Caco-2 (cell line): ENCODE results near the gene TMEM209. TPM values are rescaled to one million over a fixed set of nuclear protein-coding genes. Genes with fewer than 3 reads are reported as not detected.

ENCODE experiments used
- BruUV-seq: library from RNA; stranded (reverse); fragments of 400-500 nt; replicated peaks from 2 replicates; lab custom pipeline; 2021; lab: Mats Ljungman, UMichigan
- CTCF ChIA-PET: fragments of 300-600 bp; sonication (Branson Sonifier 250); formaldehyde crosslinking; loops from one replicate; lab custom pipeline; 2022; ENCODE audit warnings: antibody characterized with exemption; lab: Charles Lee
- POLR2A ChIA-PET: fragments of 300-600 bp; sonication (Branson Sonifier 250); formaldehyde crosslinking; loops from one replicate; lab custom pipeline; 2022; ENCODE audit warnings: antibody characterized with exemption; lab: Charles Lee
- DNase-seq, 2 experiments: peaks; one replicate each; pipeline versions ENCODE4 v3.0.0 to v3.0.0-alpha.2; 2020 to 2022
- H3K27me3 ChIP-seq: replicated peaks from 2 replicates; pipeline ENCODE4 v1.6.0; 2011; ENCODE audit warnings: low read length; ENCODE audit not compliant: control insufficient read depth, insufficient read depth
- H3K36me3 ChIP-seq: 2 replicates; pipeline ENCODE4 v1.5.1; 2011; ENCODE audit warnings: low read length; ENCODE audit not compliant: control insufficient read depth, insufficient read depth
- H3K4me1 ChIP-seq: fragments of 250-450 bp; sonication (Bioruptor Pico); 2 replicates; pipeline ENCODE4 v1.5.1; 2020; ENCODE audit warnings: mild to moderate bottlenecking
- H3K4me3 ChIP-seq: 2 replicates; pipeline ENCODE4 v1.5.1; 2011; ENCODE audit warnings: low read depth, mild to moderate bottlenecking, control low read depth, low read length
- H3K9me3 ChIP-seq: fragments of 250-450 bp; sonication (Bioruptor Pico); 2 replicates; pipeline ENCODE4 v1.5.1; 2020; ENCODE audit warnings: mild to moderate bottlenecking, moderate library complexity
- H3K27ac Mint-ChIP-seq: one replicate; pipeline ENCODE4 v1.8.0; 2022; ENCODE audit warnings: mixed read lengths; ENCODE audit not compliant: unreplicated experiment
- H3K27me3 Mint-ChIP-seq: one replicate; pipeline ENCODE4 v1.8.0; 2022; ENCODE audit warnings: mixed read lengths; ENCODE audit not compliant: insufficient read depth, unreplicated experiment
- H3K36me3 Mint-ChIP-seq: one replicate; pipeline ENCODE4 v1.8.0; 2022; ENCODE audit warnings: mild to moderate bottlenecking, mixed read lengths; ENCODE audit not compliant: insufficient read depth, unreplicated experiment
- H3K4me1 Mint-ChIP-seq: one replicate; pipeline ENCODE4 v1.8.0; 2022; ENCODE audit warnings: low read depth, mixed read lengths; ENCODE audit not compliant: unreplicated experiment
- H3K4me3 Mint-ChIP-seq: one replicate; pipeline ENCODE4 v1.8.0; 2022; ENCODE audit warnings: mild to moderate bottlenecking, moderate library complexity, mixed read lengths; ENCODE audit not compliant: unreplicated experiment
- H3K9me3 Mint-ChIP-seq: one replicate; pipeline ENCODE4 v1.8.0; 2022; ENCODE audit warnings: mixed read lengths; ENCODE audit not compliant: unreplicated experiment
- CTCF ChIP-seq, 2 experiments: fragments of 200-600 bp in 1 of 2; IDR thresholded peaks; 1 replicate in 1 of 2; 2 replicates in 1 of 2; pipeline versions ENCODE4 v1.5.1 to v1.8.0; 2011 to 2022; ENCODE audit warnings: antibody characterized with exemption in 1 of 2, control low read depth in 1 of 2, inconsistent platforms in 1 of 2, low read depth in 1 of 2, low read length in 1 of 2, mild to moderate bottlenecking in 1 of 2, moderate library complexity in 1 of 2; ENCODE audit not compliant: insufficient read depth in 1 of 2, severe bottlenecking in 1 of 2, unreplicated experiment in 1 of 2
- intact Hi-C: fragments of 100-400 bp; cut with micrococcal nuclease; formaldehyde crosslinking; loops from one replicate; pipeline ENCODE4 v1.10.0; 2022; ENCODE audit not compliant: unreplicated experiment
- total RNA-seq: library from RNA; stranded (reverse); gene quantifications from 2 replicates; pipeline ENCODE4 v1.2.3, GENCODE V29; 2022

TMEM209 gene
- total RNA-seq, 1 experiment from 2014 or later: 34.5 TPM

- Histone ChIP-seq H3K4me1 (no peaks in the 10 kb centered on the region), H3K4me3 (no peak overlapping the region), H3K9me3 (no peaks in the 10 kb centered on the region), H3K36me3 (no peaks in the 10 kb centered on the region; the same call in 1 of the 2 replicates), H3K27me3 (no peaks in the 10 kb centered on the region)
- BruUV-seq: no TSS peak
- intact Hi-C loops: no loop called here
- Mint-ChIP-seq H3K27ac (no peak overlapping the region), H3K9me3 (no peaks in the 10 kb centered on the region), H3K4me1 (no peaks in the 10 kb centered on the region), H3K36me3 (peaks cover 24% of the 10 kb centered on the region), H3K27me3 (no peaks in the 10 kb centered on the region), H3K4me3 (no peak overlapping the region)
- ChIA-PET POLR2A (no interaction called here), CTCF (no interaction called here)
- TF ChIP-seq CTCF (IDR thresholded peaks at IDR 0.05; ENCODE audit: insufficient read depth in 1 of 2, low read depth in 1 of 2, low read length in 1 of 2, severe bottlenecking in 1 of 2, unreplicated experiment in 1 of 2): no peak
- DNase-seq: no peak
Observed at GRCh38 chr7:130160023-130160422, 45.2 kb downstream of the TMEM209 start.

GRCh38 chr7:130157700-130158099 is 47.5 kb downstream of the TMEM209 start:
- Histone ChIP-seq H3K4me3 (no peak overlapping the region), H3K36me3 (no peaks in the 10 kb centered on the region), H3K4me1 (no peaks in the 10 kb centered on the region), H3K9me3 (no peaks in the 10 kb centered on the region), H3K27me3 (no peaks in the 10 kb centered on the region)
- intact Hi-C loops: no loop called here
- H3K4me3 Mint-ChIP-seq: no peak overlapping the region
- DNase-seq: no peak
- no peaks in the 10 kb centered on the region for H3K27me3 Mint-ChIP-seq
- H3K27ac Mint-ChIP-seq: no peak overlapping the region
- no peak for TF ChIP-seq CTCF (IDR thresholded peaks at IDR 0.05; ENCODE audit: insufficient read depth in 1 of 2, low read depth in 1 of 2, low read length in 1 of 2, severe bottlenecking in 1 of 2, unreplicated experiment in 1 of 2)
- POLR2A ChIA-PET: interaction anchor here (0.7 kb wide), 1 partner anchor 48 kb away, joined by 3 read pairs; the partner anchor contains the start of gene TMEM209
- CTCF ChIA-PET: no interaction called here
- no TSS peak for BruUV-seq
- H3K36me3 Mint-ChIP-seq: peaks cover 14% of the 10 kb centered on the region
- no peaks in the 10 kb centered on the region for H3K4me1 Mint-ChIP-seq
- no peaks in the 10 kb centered on the region for H3K9me3 Mint-ChIP-seq

GRCh38 chr7:130156140-130156539 is 49.1 kb downstream of the TMEM209 start:
- H3K4me3 ChIP-seq: no peak overlapping the region
- H3K27me3 Mint-ChIP-seq: no peaks in the 10 kb centered on the region
- no TSS peak for BruUV-seq
- H3K36me3 ChIP-seq: no peaks in the 10 kb centered on the region
- CTCF ChIA-PET: no interaction called here
- H3K9me3 ChIP-seq: no peaks in the 10 kb centered on the region
- no peak for DNase-seq
- H3K4me1 ChIP-seq: no peaks in the 10 kb centered on the region
- peaks cover 5% of the 10 kb centered on the region for H3K36me3 Mint-ChIP-seq
- H3K27me3 ChIP-seq: no peaks in the 10 kb centered on the region
- no peak for TF ChIP-seq CTCF (IDR thresholded peaks at IDR 0.05; ENCODE audit: insufficient read depth in 1 of 2, low read depth in 1 of 2, low read length in 1 of 2, severe bottlenecking in 1 of 2, unreplicated experiment in 1 of 2)
- intact Hi-C loops: no loop called here
- POLR2A ChIA-PET: no interaction called here
- no peaks in the 10 kb centered on the region for H3K4me1 Mint-ChIP-seq
- H3K9me3 Mint-ChIP-seq: no peaks in the 10 kb centered on the region
- no peak overlapping the region for H3K4me3 Mint-ChIP-seq
- no peak overlapping the region for H3K27ac Mint-ChIP-seq
